Measurements from ENCODE around the gene SCARB1. TPM values are rescaled to one million over a fixed set of nuclear protein-coding genes. Genes with fewer than 3 reads are reported as not detected.

Gene SCARB1
- total RNA-seq, 1 donor from 2014 or later, result 44.5 TPM

DNA sequence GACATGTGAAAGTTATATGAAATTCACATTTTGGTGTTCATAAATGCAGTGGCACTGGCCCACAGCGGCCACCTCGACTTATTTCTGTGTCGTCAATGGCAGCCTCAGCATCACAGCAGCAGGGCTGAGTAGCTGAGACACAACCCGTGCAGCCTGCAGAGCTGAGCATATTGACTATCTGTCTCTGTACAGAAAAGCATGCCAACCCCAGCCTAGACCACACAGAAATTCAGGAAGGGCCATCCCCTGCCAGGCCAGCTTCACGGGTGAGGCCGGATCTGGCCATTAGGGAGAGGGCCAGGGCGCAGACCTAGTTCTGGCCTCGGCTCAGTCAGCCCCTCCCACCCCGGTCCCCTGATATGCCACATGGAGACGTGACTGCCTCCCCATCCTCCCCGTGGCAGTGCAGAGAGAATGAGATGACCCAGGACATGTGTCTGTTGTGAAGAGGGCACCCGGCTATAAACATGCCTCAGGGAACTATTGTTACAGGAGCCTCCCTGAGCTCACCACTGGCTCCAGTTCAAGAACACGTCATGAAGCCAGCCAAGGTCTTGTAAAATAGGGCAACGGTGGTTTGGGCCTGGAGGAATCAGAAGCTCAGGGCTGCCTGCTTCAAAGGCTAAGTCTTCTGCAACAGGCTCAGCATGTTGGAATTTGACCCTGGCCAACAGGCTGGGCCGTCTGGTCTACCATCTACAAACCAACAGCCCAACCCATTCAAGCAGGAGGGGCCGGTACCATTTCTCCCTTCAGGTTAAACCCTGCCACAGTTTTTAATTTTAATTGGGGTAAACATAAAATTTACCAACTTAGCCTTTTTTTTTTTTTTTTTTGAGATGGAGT is 25.5 kb downstream of the SCARB1 start:
- Histone ChIP-seq H3K27me3 (ENCODE audit: insufficient read depth, low read length) (no peaks in the 10 kb centered on the region), H3K9ac (ENCODE audit: low read length) (peak overlapping the region; percentile 42), H3K4me3 (ENCODE audit: insufficient read depth, low read depth, low read length) (no peak overlapping the region), H3K9me3 (ENCODE audit: insufficient read depth, low read depth, low read length) (no peaks in the 10 kb centered on the region), H3K4me1 (ENCODE audit: insufficient read depth, low read length) (peaks cover 8% of the 10 kb centered on the region), H2AFZ (ENCODE audit: low read depth, low read length) (peak overlapping the region; percentile 36), H3K27ac (ENCODE audit: low read depth, low read length) (peak overlapping the region; percentile 34), H3K79me2 (ENCODE audit: insufficient read depth, low read length) (no peaks in the 10 kb centered on the region), H4K20me1 (ENCODE audit: insufficient read depth, low read length) (peaks cover 22% of the 10 kb centered on the region), H3K4me2 (ENCODE audit: low read length) (peak overlapping the region; percentile 52), H3K36me3 (ENCODE audit: insufficient read depth, low read length) (no peaks in the 10 kb centered on the region)
- no peak for TF ChIP-seq EZH2 (IDR thresholded peaks at IDR 0.05; ENCODE audit: insufficient read depth, low read length)
- TF ChIP-seq, protein P1, sequence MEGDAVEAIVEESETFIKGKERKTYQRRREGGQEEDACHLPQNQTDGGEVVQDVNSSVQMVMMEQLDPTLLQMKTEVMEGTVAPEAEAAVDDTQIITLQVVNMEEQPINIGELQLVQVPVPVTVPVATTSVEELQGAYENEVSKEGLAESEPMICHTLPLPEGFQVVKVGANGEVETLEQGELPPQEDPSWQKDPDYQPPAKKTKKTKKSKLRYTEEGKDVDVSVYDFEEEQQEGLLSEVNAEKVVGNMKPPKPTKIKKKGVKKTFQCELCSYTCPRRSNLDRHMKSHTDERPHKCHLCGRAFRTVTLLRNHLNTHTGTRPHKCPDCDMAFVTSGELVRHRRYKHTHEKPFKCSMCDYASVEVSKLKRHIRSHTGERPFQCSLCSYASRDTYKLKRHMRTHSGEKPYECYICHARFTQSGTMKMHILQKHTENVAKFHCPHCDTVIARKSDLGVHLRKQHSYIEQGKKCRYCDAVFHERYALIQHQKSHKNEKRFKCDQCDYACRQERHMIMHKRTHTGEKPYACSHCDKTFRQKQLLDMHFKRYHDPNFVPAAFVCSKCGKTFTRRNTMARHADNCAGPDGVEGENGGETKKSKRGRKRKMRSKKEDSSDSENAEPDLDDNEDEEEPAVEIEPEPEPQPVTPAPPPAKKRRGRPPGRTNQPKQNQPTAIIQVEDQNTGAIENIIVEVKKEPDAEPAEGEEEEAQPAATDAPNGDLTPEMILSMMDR (IDR thresholded peaks at IDR 0.05; ENCODE audit: insufficient read depth, low read depth, low read length), result no peak
- Mint-ChIP-seq H3K27ac (ENCODE audit: unreplicated experiment) (no peak overlapping the region), H3K9me3 (ENCODE audit: unreplicated experiment) (peaks cover 2% of the 10 kb centered on the region), H3K27me3 (ENCODE audit: low read depth, unreplicated experiment) (peaks cover 3% of the 10 kb centered on the region), H3K4me3 (ENCODE audit: unreplicated experiment) (no peak overlapping the region), H3K36me3 (ENCODE audit: low read depth, unreplicated experiment) (peaks cover 6% of the 10 kb centered on the region), H3K4me1 (ENCODE audit: low read depth, unreplicated experiment) (peaks cover 6% of the 10 kb centered on the region)
- DNase-seq (ENCODE audit: low read depth), result peak; percentile 98
- no peak for FAIRE-seq

- Mint-ChIP-seq H3K27me3 (ENCODE audit: low read depth, unreplicated experiment) (peaks cover 3% of the 10 kb centered on the region), H3K4me3 (ENCODE audit: unreplicated experiment) (no peak overlapping the region), H3K27ac (ENCODE audit: unreplicated experiment) (no peak overlapping the region), H3K4me1 (ENCODE audit: low read depth, unreplicated experiment) (peaks cover 6% of the 10 kb centered on the region), H3K9me3 (ENCODE audit: unreplicated experiment) (peaks cover 2% of the 10 kb centered on the region), H3K36me3 (ENCODE audit: low read depth, unreplicated experiment) (peaks cover 3% of the 10 kb centered on the region)
- DNase-seq (ENCODE audit: low read depth), result no peak
- Histone ChIP-seq H3K79me2 (ENCODE audit: insufficient read depth, low read length) (no peaks in the 10 kb centered on the region), H3K27me3 (ENCODE audit: insufficient read depth, low read length) (no peaks in the 10 kb centered on the region), H2AFZ (ENCODE audit: low read depth, low read length) (no peak overlapping the region), H4K20me1 (ENCODE audit: insufficient read depth, low read length) (peaks cover 22% of the 10 kb centered on the region), H3K4me3 (ENCODE audit: insufficient read depth, low read depth, low read length) (no peak overlapping the region), H3K27ac (ENCODE audit: low read depth, low read length) (no peak overlapping the region), H3K36me3 (ENCODE audit: insufficient read depth, low read length) (no peaks in the 10 kb centered on the region), H3K4me1 (ENCODE audit: insufficient read depth, low read length) (peaks cover 8% of the 10 kb centered on the region), H3K9me3 (ENCODE audit: insufficient read depth, low read depth, low read length) (no peaks in the 10 kb centered on the region), H3K9ac (ENCODE audit: low read length) (no peak overlapping the region), H3K4me2 (ENCODE audit: low read length) (no peak overlapping the region)
- TF ChIP-seq, protein P1 (IDR thresholded peaks at IDR 0.05; ENCODE audit: insufficient read depth, low read depth, low read length), result no peak
- TF ChIP-seq EZH2 (IDR thresholded peaks at IDR 0.05; ENCODE audit: insufficient read depth, low read length), result no peak
- no peak for FAIRE-seq
Measured at GRCh38 chr12:124837249-124837897, 26.3 kb downstream of the SCARB1 start.

All from astrocyte (in vitro differentiated cells and primary cell).